A549 treated with ZK216348 at 1 μM for 4 hours (cell line): ENCODE data around the gene PHF11. TPM values are rescaled to one million over a fixed set of nuclear protein-coding genes. Genes with fewer than 3 reads are reported as not detected.

Experiments used
- total RNA-seq: library from RNA; stranded (reverse); fragments of 200-300 nt; extraction: Qiagen RNA extraction; gene quantifications from 5 replicates; pipeline ENCODE4 v1.2.3, GENCODE V29; 2022; ENCODE audit warnings: low read depth

Gene PHF11
- total RNA-seq = 5.5 to 8.0 TPM (median 7.6 TPM) in 5 replicates

GRCh38 chr13:49495783-49496762 is at the start of gene PHF11:
Gene PHF11, plus strand, starts transcription at chr13:49495953. Its CDS starts 49 bp downstream, at chr13:49496002.

Other genes with a start within 250 kb of the PHF11 start
- gene CDADC1, start 248.0 kb upstream of the PHF11 start, total RNA-seq = 6.7 to 10.6 TPM (median 7.7 TPM) in 5 replicates
- gene CAB39L, start 51.9 kb upstream of the PHF11 start, total RNA-seq = 1.7 to 2.8 TPM (median 2.1 TPM) in 5 replicates
- gene SETDB2, start 51.7 kb upstream of the PHF11 start, total RNA-seq = 1.2 to 2.4 TPM (median 1.9 TPM) in 5 replicates
- gene RCBTB1, start 89.6 kb downstream of the PHF11 start, total RNA-seq = 5.7 to 9.8 TPM (median 9.2 TPM) in 5 replicates
- gene ARL11, start 132.6 kb downstream of the PHF11 start, total RNA-seq = not detected in 5 replicates
- gene EBPL, start 195.5 kb downstream of the PHF11 start, total RNA-seq = 57.2 to 73.8 TPM (median 70.9 TPM) in 5 replicates